Posterior vena cava (tissue), 2 donors: ENCODE data around the gene ARRB2. TPM values are rescaled to one million over a fixed set of nuclear protein-coding genes. Genes with fewer than 3 reads are reported as not detected.
"Not testable (repeated sequence)": the region's sequence is repeated elsewhere in the genome, so short reads cannot be mapped to it uniquely, and the experiment has no call there.

ENCODE experiments used
- DNase-seq: peaks from one replicate; pipeline ENCODE4 v3.0.0-alpha.2; 2020; ENCODE audit warnings: low spot score
- intact Hi-C, 2 donors: fragments of 100-400 bp; cut with DNase I; formaldehyde crosslinking; loops; one replicate each; pipeline versions ENCODE4 v1.14.1 to v1.14.2; 2022 to 2023
- total RNA-seq, 2 donors: library from RNA; stranded (reverse); fragmentation: NEBNext Ultra II Directional; extraction: Animal tissue kit (Norgen Biotek cat#: 25700); gene quantifications; one replicate each; pipeline ENCODE4 v1.2.1, GENCODE V29; 2021
- donor health status: DM: yes; HTN: yes; CAD: no.
- donor health status: DM: yes; HTN: yes; CAD: no.

ARRB2 gene
- total RNA-seq, 2 donors from 2014 or later: 50.7 to 63.8 TPM

- DNase-seq: no peak
- intact Hi-C loops: no loop called here
These were observed 17.0 kb upstream of the ARRB2 start for GRCh38 chr17:4693416-4693815.

GRCh38 chr17:4696437-4696805 is 14.0 kb upstream of the ARRB2 start:
- intact Hi-C loops: no loop called here
- no peak for DNase-seq

DNA sequence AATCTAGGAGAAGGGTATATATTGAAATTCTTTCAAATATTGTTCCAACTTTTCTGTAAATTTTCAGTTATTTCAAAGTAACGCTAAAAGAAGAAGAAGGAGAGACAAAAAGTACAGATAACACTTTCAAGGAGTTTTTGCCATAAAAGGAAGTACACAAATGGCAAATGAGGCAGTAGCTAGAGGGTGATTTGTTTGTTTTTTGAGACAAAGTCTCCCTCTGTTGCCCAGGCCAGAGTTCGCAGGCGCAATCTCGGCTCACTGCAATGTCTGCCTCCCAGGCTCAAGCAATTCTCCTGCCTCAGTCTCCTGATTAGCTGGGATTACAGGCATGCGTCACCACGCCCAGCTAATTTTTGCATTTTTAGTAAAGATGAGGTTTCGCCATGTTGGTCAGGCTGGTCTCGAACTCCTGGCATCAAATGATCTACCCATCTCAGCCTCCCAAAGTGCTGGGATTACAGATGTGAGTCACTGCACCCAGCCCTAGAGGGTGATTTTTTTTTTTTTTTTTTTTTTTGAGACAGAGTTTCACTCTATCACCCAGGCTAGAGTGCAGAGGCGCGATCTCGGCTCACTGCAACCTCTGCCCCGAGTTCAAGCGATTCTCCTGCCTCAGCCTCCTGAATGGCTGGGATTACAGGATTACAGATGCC is 10.9 kb upstream of the ARRB2 start:
- DNase-seq, intact Hi-C loops: not testable (repeated sequence)

DNA sequence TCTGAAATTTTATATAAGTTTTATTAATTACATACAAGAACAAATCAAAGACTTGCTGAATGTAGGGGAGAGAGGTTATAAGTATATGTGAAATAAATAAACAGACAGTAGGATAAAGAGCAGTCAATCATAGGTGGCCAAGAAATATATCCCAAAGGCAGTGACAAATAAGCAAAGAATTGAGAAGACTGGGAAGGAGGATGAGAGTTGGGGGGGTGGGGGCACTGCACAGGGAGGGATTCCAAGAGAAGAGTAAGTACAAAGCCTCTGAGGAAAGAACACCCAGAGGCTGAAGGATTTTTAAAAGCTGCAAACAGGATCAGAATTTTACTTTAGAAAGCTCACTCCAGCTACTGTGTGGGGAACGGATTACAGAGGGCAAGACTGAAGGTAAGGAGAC is 9.3 kb upstream of the ARRB2 start:
- no peak for DNase-seq
- intact Hi-C loops: no loop called here

GRCh38 chr17:4703330-4703691 is 7.1 kb upstream of the ARRB2 start:
- DNase-seq: no peak
- intact Hi-C loops: no loop called here

GRCh38 chr17:4704574-4704907 is 5.9 kb upstream of the ARRB2 start:
- intact Hi-C loops: not testable (repeated sequence)

DNA sequence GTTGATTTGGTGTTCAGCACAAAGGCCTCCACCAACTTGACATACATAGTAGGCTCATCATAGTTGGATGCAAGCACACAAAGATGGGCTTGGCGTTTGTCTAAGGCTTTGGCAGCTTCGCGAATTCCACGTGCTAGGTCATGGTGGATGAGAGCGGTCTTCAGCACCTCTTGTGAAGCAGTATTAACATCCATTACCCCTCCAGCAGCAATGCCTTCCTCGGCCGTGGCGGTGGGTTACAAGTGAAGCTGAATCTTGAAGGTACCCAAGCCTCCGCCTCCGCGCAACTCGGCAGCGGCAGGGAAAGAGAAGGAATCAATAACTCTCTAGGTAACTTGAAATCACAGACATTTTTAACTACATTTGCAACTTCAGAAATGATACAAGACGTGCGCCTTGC is 5.4 kb upstream of the ARRB2 start:
- DNase-seq: peak; percentile 72
- intact Hi-C loops: no loop called here

More at GRCh38 chr17:4704574-4704907, 5.9 kb upstream of the ARRB2 start:
- peak; percentile 37 for DNase-seq

DNA sequence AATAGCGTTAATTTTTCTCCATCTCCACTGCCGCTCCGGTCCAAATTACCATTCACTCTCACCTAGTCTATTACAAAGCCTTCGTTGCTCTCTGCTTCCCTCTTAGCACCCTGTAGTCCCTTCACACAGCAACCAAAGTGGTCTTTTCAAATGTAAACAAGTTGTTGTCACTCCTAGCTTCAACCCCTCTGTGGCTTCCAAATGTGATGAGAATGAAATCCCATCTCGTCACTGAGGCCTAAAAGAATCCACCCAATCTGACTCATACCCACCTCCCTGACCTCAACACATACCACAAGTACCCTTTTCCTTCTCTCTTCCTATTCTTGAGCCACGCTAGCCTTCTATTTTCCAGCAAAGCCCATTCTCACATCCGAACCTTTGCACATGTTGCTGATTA is 4.3 kb upstream of the ARRB2 start:
- intact Hi-C loops: no loop called here
- DNase-seq: no peak

DNA sequence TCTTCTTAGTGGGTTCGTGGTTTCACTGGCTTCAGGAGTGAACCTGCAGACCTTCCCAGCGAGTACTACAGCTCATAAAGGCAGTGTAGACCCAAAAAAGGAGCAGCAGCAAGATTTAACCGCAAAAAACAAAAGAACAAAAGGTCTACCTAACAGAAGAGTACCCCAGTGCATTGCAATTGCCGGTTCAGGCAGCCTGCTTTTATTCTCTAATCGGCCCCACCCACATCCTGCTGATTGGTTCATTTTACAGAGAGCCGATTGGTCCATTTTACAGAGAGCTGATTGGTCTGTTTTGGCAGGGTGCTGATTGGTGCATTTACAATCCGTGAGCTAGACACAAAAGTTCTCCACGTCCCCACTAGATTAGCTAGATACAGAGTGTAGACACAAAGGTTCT is 2.0 kb upstream of the ARRB2 start:
- no peak for DNase-seq
- intact Hi-C loops: no loop called here

- intact Hi-C loops: no loop called here
- DNase-seq: peak; percentile 82
These were observed 532 bp downstream of the ARRB2 start for GRCh38 chr17:4710693-4711634.

DNA sequence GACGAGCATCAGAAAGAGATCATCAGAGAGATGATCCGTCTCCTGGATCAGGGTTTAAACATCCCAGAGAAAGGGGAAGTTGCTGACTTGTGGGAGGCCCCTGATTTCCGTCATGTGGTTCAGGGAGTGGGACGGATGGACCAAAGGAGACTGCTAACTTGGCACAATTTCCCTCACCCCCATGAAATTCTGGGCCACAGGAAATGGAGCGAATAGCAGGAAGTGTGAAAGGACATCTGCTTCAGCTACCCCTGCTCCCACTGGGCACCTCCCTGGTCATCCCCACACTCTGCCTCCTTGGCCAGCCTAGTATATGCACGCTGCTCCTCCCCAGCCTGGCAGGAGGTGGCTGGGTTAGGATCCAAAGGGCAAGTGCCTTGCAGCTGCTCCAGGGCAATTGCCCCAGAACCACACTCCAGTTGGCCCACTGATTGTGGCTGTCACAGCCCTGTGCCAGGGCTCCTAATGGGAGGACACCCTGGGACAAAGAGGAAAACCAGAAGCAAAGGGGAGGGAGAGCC is 1.3 kb downstream of the ARRB2 start:
- intact Hi-C loops: no loop called here
- peak; percentile 82 for DNase-seq

DNA sequence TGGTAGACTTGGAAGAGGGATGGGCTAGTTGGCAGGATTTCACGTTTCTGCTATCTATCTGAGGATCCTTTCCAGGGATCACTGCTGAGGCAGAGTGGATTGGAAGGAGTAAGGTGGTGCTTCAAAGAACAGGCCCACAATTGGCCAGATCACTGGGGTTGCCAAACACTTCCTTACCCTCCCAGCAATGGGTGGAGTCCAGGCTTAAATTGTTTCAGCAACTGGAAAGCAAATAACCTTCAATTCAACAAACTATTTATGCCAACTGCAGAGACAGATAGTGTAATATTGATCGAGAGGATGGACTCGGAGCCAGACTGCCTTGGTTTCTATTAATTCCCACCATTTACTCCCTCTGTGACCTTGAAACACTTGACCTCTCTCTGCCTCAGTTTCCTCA is 2.1 kb downstream of the ARRB2 start:
- DNase-seq: no peak
- intact Hi-C loops: no loop called here

DNA sequence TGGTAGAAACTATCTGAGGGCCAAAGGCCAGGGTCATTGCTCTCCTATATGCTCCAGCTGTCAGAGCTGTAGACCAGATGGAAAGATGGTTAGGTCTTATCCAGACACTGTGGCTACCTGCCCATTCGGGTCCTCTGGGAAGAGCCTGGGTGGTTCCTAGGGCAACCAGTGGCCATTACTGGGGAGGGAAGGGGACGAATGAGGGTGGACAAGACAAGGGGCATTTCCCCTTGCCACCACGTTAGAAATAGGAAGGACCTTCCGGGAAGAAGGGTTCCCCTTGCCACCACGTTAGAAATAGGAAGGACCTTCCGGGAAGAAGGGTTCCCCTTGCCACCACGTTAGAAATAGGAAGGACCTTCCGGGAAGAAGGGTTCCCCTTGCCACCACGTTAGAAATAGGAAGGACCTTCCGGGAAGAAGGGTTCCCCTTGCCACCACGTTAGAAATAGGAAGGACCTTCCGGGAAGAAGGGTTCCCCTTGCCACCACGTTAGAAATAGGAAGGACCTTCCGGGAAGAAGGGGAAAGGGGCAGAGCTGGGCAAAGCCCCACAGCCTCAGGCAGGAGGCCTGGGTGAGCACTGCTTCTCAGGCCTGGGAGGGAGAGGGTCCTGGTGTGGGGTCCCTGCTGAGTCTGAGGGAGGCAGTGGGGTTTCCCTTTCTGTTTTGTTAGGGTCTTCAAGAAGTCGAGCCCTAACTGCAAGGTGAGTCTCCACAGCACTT is 4.1 kb downstream of the ARRB2 start:
- intact Hi-C loops, DNase-seq: not testable (repeated sequence)

- no peak for DNase-seq
- intact Hi-C loops: no loop called here
These were observed 4.8 kb downstream of the ARRB2 start for GRCh38 chr17:4715063-4715744.

GRCh38 chr17:4716081-4716480 is 5.6 kb downstream of the ARRB2 start:
- DNase-seq: no peak
- intact Hi-C loops: no loop called here

- intact Hi-C loops: no loop called here
- DNase-seq: no peak
These were observed 7.4 kb downstream of the ARRB2 start for GRCh38 chr17:4717791-4718190.

DNA sequence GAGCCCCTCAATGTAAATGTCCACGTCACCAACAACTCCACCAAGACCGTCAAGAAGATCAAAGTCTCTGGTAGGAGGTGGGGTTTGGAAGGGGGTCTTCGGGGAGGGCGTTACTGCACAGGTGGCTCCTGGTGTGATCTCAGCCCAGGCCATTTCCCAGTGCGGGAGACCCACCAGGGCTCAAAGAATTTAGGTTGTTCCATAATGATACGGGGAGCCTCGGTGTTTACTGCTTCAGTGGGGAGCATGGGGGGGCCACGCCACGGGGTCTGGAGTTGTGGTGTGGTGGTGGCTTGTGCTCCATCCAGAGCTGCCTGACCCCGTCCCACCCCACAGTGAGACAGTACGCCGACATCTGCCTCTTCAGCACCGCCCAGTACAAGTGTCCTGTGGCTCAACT is 7.8 kb downstream of the ARRB2 start:
- DNase-seq: no peak
- intact Hi-C loops: no loop called here

GRCh38 chr17:4719146-4719545 is 8.7 kb downstream of the ARRB2 start:
- intact Hi-C loops: no loop called here
- DNase-seq: no peak

GRCh38 chr17:4719684-4720221 is 9.3 kb downstream of the ARRB2 start:
- intact Hi-C loops: no loop called here
- no peak for DNase-seq
